ENCODE data around the gene RPGRIP1L.

The RPGRIP1L gene

DNA sequence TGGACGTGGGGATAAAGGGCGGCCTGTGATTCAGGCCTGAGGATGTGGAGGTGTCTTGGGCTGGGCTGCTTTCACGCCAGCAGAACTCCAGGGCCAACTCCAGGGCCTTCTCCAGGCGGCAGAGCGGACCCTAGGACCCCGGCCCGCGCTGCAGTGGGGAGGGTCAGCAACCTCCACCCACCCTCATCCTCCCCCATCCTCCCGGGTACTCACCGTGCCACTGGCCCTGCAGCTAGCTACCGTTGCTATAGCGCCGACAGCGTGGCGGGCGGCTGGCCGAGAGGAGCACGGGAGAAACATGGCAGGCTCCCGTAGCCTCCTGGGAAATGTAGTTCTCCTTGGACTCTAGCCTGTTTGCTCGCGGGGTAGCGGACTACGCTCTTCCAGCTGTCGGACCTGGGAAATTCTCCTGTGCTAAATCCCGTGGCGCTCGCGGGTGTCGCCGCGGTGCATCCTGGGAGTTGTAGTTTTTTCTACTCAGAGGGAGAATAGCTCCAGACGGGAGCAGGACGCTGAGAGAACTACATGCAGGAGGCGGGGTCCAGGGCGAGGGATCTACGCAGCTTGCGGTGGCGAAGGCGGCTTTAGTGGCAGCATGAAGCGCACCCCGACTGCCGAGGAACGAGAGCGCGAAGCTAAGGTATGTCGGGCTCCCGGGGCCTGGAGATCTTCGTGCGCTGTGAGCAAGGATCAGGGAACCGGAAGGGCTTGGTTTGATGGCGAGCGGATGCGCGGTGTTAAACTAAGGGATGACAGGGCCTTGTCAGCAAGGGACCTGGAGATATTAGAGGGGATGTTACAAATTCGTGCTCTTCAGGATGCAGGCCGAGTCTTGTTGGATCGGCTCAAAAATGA is at the start of gene RPGRIP1L, which contains the start of gene FTO:
RPGRIP1L (minus strand) TSS at position 270 of the 855 bp plus-strand sequence. CDS start 3,136 bp downstream, outside the sequence.
FTO (plus strand) TSS at position 567 of the 855 bp plus-strand sequence.
- in situ Hi-C loops (cut with HindIII; ENCODE audit: low pct_unique_long_range_greater_than_20kb, low sequenced_read_pairs): no loop called here
- no peak for TF ChIP-seq JUND (IDR thresholded peaks at IDR 0.05; ENCODE audit: low read depth)
- DNase-seq (ENCODE audit: low read depth in 1 of 2, low spot score in 1 of 2): peak; percentile 79 to 98

DNA sequence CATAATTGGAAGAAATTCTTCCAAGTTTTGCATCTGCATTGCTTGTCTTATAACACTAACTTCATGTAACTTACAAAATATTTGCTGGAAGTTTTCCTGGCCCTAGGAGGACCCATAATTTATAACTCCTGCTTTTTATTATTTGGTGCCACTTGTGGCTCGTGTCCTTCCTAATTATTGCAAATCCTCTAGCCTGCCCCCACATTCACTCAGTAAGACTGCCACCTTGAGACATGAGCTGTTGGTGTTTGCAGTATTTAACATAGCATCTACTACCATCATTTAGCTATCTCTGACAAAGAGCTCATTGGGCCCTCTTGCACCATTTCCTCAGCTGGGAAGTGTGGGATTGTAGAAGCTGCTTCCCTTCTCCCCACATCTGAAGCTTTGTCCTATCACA is 49.8 kb upstream of the RPGRIP1L start:
- in situ Hi-C loops (cut with HindIII; ENCODE audit: low pct_unique_long_range_greater_than_20kb, low sequenced_read_pairs): no loop called here
- no peak for DNase-seq (ENCODE audit: low read depth in 1 of 2, low spot score in 1 of 2)

DNA sequence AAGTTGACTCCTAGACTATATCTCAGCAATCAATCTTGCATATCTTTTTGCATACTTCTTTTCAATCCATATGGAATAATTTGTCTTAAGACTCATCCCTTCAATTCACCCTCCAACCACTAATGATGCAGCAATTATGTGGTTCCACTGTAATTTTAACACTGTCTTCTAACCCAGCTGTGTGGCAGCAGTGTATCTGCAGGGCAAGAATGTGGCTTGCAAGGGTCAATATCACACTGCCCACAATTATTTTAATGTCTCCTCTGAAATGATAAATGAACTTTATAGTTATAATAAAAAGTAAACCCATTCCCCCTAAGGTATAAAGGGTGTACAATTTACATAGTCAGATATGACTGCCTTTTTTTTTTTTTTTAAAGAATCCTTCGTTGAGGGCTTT is 48.9 kb upstream of the RPGRIP1L start:
- DNase-seq (ENCODE audit: low read depth in 1 of 2, low spot score in 1 of 2): no peak
- in situ Hi-C loops (cut with HindIII; ENCODE audit: low pct_unique_long_range_greater_than_20kb, low sequenced_read_pairs): no loop called here
- no peak for TF ChIP-seq JUND (IDR thresholded peaks at IDR 0.05; ENCODE audit: low read depth)

More for the DNA sequence above, 49.8 kb upstream of the RPGRIP1L start:
- TF ChIP-seq JUND (IDR thresholded peaks at IDR 0.05; ENCODE audit: low read depth): no peak

DNA sequence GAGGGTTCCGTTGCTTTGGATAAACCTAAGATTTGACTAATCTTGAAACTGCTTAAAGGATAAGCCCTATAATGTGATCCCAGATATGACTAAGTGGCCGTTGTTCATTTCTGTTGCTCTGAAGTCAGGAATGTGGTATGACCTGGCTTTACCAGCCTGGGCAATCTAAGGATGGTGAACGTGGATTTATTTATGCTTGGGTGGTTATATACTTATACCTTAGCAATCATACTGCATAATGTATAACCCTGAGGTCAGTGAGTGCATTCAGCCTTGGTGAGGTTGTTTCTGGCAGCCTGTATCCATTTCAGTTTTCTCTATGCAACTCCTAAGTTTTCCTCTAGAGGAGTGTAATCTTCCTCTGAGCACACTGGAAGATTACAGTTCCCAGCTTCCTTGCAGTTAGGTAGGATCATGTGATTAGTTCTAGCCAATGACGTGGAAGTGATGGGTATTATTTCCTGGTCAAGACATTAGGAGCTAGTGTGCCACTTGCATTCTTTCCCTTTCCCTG is 42.2 kb upstream of the RPGRIP1L start:
- TF ChIP-seq JUND (IDR thresholded peaks at IDR 0.05; ENCODE audit: low read depth): no peak
- peak in 1 of 2 experiments; percentile 56 for DNase-seq (ENCODE audit: low read depth in 1 of 2, low spot score in 1 of 2)
- in situ Hi-C loops (cut with HindIII; ENCODE audit: low pct_unique_long_range_greater_than_20kb, low sequenced_read_pairs): no loop called here

DNA sequence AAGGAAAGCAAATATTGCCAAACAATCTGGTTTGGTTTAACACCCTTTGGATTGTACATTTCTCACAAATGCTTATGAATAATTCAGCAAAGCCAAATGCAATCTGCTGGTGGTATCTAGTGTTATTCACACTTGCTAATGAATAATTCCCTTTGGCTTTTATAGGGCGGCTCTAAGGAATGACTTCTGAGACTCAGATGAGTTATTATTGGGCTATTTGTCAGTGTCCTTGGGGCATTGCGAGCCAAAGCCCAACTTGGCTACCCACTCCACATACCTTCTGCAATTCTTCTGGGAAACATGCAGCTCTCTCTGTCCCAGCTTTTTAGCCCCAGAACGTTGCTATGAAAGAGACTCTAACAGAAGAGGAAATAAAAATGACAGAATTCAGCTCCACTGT is 41.4 kb upstream of the RPGRIP1L start:
- TF ChIP-seq JUND (IDR thresholded peaks at IDR 0.05; ENCODE audit: low read depth): no peak
- peak in 1 of 2 experiments; percentile 23 for DNase-seq (ENCODE audit: low read depth in 1 of 2, low spot score in 1 of 2)
- in situ Hi-C loops (cut with HindIII; ENCODE audit: low pct_unique_long_range_greater_than_20kb, low sequenced_read_pairs): no loop called here

DNA sequence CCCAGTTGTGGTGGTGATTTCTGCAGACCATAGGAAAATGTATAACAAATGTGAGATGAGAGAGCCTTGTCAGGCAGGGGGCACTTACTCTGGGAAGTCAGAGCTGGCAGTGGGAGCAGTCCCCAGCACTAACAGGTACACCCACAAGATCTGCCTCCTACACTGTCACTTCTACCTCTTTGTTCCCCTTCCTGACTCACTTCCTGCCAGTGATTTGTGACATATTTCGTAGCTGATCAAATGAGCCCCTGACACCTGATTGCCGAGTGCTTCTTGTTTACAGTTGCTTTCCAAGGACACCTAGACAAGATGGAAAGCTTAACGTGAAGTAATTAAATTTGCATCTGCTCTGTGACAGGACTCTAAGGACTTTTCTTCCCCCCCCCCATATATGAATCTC is 40.8 kb upstream of the RPGRIP1L start:
- in situ Hi-C loops (cut with HindIII; ENCODE audit: low pct_unique_long_range_greater_than_20kb, low sequenced_read_pairs): no loop called here
- DNase-seq (ENCODE audit: low read depth in 1 of 2, low spot score in 1 of 2): no peak
- no peak for TF ChIP-seq JUND (IDR thresholded peaks at IDR 0.05; ENCODE audit: low read depth)

DNA sequence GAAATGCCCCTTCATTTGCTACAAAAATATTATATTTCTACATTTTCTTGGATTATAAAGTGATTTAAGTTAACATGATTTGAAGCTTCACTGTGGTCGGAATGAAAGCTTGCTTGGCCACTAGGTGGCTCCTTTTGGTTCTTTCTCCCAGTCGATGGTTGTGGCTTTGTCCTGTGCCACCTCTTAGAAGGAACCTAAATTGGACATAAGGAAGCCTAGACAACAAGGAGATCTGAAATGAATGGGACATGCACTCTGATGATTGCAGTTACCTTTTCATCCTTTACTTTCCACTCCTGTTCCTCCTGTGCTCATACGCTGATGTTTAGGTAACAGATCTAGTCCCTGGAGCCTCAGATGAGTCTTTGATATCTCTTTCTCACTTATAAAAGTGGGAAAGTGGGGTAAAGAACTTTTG is 39.5 kb upstream of the RPGRIP1L start:
- DNase-seq (ENCODE audit: low read depth in 1 of 2, low spot score in 1 of 2): peak in 1 of 2 experiments; percentile 53
- in situ Hi-C loops (cut with HindIII; ENCODE audit: low pct_unique_long_range_greater_than_20kb, low sequenced_read_pairs): no loop called here

DNA sequence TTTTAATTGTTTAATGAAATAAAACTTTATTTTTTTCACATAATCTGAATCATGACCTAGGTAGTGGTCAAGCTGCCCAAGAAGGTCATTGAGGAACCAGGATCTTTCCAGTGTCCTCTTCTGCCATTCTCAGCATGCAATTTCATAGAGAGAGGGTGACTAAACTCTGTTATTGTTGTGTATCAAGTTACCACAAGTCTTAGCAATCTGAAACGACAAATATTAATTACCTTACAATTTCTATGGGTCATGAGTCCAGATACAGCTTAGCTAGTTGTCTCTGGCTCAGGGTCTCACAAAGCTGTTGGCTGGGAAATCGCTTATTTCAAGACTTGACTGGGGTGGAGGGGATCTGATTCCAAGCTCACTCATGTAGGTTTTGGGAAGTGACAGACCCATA is 37.9 kb upstream of the RPGRIP1L start:
- in situ Hi-C loops (cut with HindIII; ENCODE audit: low pct_unique_long_range_greater_than_20kb, low sequenced_read_pairs): no loop called here
- TF ChIP-seq JUND (IDR thresholded peaks at IDR 0.05; ENCODE audit: low read depth): no peak
- DNase-seq (ENCODE audit: low read depth in 1 of 2, low spot score in 1 of 2): no peak

More for the DNA sequence above, 39.5 kb upstream of the RPGRIP1L start:
- no peak for TF ChIP-seq JUND (IDR thresholded peaks at IDR 0.05; ENCODE audit: low read depth)

DNA sequence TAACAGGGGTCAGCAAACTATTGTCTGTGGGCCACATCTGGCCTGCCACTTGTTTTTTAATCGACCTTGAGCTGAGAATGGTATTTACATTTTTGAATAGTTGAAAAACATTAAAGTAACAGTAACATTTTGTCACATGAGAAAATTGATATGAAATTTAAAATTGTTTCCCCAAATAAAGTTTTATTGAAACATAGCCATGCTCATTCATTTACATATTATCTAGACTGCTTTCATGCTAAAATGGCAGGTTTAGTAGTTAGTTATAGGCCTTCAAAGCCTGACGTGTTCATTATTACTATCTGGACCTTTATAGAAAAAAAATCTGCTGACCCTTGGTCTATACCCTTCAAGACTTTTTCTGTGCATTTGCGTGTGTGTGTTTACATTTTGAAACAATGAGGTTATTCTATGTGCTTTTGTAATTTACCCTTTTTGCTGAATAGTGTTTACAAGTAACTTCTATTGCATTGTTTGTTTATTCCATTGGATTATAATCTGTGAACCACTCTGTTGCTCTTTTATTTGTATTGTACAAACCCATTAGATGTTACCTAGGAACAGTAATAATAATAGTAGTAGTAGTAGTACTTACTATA is 37.4 kb upstream of the RPGRIP1L start:
- in situ Hi-C loops (cut with HindIII; ENCODE audit: low pct_unique_long_range_greater_than_20kb, low sequenced_read_pairs): no loop called here
- no peak for TF ChIP-seq JUND (IDR thresholded peaks at IDR 0.05; ENCODE audit: low read depth)
- no peak for DNase-seq (ENCODE audit: low read depth in 1 of 2, low spot score in 1 of 2)

DNA sequence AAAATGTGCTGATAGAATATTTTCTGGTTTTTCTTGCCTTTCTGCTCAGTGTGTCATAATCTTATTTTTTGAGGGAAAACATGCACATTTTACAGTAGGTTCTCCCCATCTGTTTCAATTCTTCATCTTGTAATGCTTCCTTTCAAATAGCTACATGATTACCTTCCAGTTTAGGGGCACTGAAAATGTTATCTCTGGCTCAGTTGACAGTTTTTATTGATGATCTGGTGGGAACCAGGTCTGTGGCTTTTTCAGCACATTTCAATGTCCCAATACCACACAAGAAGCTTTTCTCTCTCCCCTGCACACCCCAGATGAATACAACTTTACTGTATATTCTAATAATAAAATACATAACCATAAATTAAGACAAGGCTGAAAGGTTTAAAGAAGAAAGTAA is 36.8 kb upstream of the RPGRIP1L start:
- TF ChIP-seq JUND (IDR thresholded peaks at IDR 0.05; ENCODE audit: low read depth): no peak
- in situ Hi-C loops (cut with HindIII; ENCODE audit: low pct_unique_long_range_greater_than_20kb, low sequenced_read_pairs): no loop called here
- DNase-seq (ENCODE audit: low read depth in 1 of 2, low spot score in 1 of 2): no peak

DNA sequence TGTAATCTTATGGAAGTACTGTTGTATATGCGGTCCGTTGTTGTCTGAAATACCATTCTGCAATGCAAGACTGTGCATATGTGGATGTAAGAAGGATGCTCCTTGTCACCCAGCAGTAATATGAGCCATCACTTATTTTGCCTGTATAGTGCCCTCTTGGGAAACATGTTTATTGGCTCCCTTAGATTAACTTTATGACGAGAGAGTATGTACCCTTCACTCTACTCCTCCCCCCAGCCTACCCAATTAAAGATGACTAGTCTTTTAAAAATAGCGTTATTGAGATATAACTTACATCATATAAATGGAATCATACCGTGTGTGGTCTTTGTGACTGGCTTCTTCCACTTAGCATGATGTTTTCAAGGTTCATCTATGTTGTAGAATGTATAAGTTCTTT is 33.9 kb upstream of the RPGRIP1L start:
- in situ Hi-C loops (cut with HindIII; ENCODE audit: low pct_unique_long_range_greater_than_20kb, low sequenced_read_pairs): no loop called here

DNA sequence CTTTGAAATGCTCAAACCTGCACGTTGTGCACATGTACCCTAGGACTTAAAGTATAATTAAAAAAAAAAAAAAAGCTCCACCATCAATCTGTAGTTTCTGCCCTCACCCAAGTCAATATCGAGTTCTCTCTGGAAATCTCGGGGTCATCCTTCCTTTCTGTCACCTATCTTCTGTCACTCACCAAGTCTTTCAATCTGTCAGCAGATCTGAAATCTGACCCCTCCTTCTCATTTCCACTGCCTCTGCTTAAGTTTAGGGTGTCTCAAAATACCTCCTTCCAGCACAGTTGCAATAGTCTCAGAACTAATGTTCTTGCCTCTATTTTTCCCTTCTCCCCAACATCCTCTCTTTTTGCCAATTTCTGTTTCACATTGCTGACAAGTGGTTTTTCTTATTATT is 32.6 kb upstream of the RPGRIP1L start:
- in situ Hi-C loops (cut with HindIII; ENCODE audit: low pct_unique_long_range_greater_than_20kb, low sequenced_read_pairs): no loop called here

More for the DNA sequence above, 33.9 kb upstream of the RPGRIP1L start:
- DNase-seq (ENCODE audit: low read depth in 1 of 2, low spot score in 1 of 2): no peak
- no peak for TF ChIP-seq JUND (IDR thresholded peaks at IDR 0.05; ENCODE audit: low read depth)

DNA sequence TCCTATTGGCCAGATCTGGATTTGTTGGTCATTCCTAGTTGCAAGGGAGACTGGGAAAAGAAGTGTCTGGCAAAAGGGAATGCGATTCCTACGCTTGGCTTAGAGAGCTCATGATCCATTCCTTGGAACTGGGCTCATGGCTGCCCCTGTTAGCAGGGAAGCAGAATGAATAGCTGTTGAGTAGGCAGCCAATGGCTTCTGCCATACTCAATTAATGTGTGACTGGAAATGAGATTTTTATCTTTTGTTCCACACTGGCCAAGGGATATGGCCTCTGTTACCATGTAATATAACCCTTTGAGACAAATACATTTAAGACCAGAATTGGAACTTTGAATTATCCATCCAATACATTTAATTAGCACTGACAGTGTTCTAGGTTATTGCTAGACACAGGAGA is 31.2 kb upstream of the RPGRIP1L start:
- TF ChIP-seq JUND (IDR thresholded peaks at IDR 0.05; ENCODE audit: low read depth): no peak
- in situ Hi-C loops (cut with HindIII; ENCODE audit: low pct_unique_long_range_greater_than_20kb, low sequenced_read_pairs): no loop called here
- no peak for DNase-seq (ENCODE audit: low read depth in 1 of 2, low spot score in 1 of 2)

More for the DNA sequence above, 32.6 kb upstream of the RPGRIP1L start:
- no peak for TF ChIP-seq JUND (IDR thresholded peaks at IDR 0.05; ENCODE audit: low read depth)
- no peak for DNase-seq (ENCODE audit: low read depth in 1 of 2, low spot score in 1 of 2)

Measured in T47D (cell line).